ACC112 (cell line): ENCODE measurements around the gene CHRNB1.

ENCODE experiments used
- H2AFZ ChIP-seq: fragments of 200-600 bp; sonication (generic); one replicate; pipeline ENCODE4 v1.6.0; 2017; ENCODE audit warnings: antibody characterized with exemption, low read length; ENCODE audit not compliant: unreplicated experiment
- H3K27ac ChIP-seq: fragments of 200-600 bp; sonication (generic); 2 replicates; pipeline ENCODE4 v1.5.1; 2014; ENCODE audit warnings: low read depth, mild to moderate bottlenecking, antibody characterized with exemption, low read length, moderate library complexity
- H3K27me3 ChIP-seq: fragments of 200-600 bp; sonication (generic); 2 replicates; pipeline ENCODE4 v1.6.1; 2014; ENCODE audit warnings: mild to moderate bottlenecking, antibody characterized with exemption, low read length, moderate library complexity, mixed read lengths; ENCODE audit not compliant: insufficient read depth
- H3K36me3 ChIP-seq: fragments of 200-600 bp; sonication (generic); 2 replicates; pipeline ENCODE4 v1.6.1; 2016; ENCODE audit warnings: mild to moderate bottlenecking, antibody characterized with exemption, low read length, moderate library complexity, mixed read lengths; ENCODE audit not compliant: insufficient read depth
- H3K4me1 ChIP-seq: fragments of 200-600 bp; sonication (generic); one replicate; pipeline ENCODE4 v1.6.1; 2016; ENCODE audit warnings: low read length, mixed read lengths; ENCODE audit not compliant: insufficient read depth, unreplicated experiment, control insufficient read depth
- H3K4me3 ChIP-seq: fragments of 200-600 bp; sonication (generic); 2 replicates; pipeline ENCODE4 v1.5.1; 2014; ENCODE audit warnings: mild to moderate bottlenecking, low read depth, low read length
- H3K79me2 ChIP-seq: fragments of 200-600 bp; sonication (generic); one replicate; pipeline ENCODE4 v1.6.0; 2016; ENCODE audit warnings: low read length; ENCODE audit not compliant: control insufficient read depth, unreplicated experiment, insufficient read depth

CHRNB1 gene

DNA sequence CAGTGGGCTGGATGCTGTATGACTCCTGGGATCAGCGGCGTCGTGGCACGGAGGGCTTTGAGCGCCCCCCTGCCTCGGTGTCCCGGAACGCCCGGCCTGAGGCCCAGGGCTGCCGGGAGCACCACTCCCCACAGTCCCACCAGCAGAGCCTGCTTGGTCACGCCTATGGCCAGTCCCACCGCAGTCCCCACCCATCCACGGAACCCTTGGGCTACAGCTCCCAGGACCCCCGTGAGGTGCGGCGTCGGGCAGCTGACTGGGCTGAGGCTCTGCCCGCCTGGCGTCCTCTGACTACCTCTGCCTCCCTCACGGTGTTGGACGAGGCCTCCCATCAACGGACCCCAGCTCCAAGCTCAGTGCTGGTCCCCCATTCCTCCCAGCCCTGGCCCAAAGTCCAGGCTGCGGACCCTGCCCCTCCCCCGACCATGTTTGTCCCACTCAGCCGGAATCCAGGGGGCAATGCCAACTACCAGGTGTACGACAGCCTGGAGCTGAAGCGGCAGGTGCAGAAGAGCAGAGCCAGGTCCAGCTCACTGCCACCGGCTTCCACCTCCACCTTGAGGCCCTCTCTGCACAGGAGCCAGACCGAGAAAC is 17.9 kb upstream of the CHRNB1 start:
- no peaks in the 10 kb centered on the region for H3K27me3 ChIP-seq
- H3K27ac ChIP-seq = no peak overlapping the region
- no peak overlapping the region for H3K4me3 ChIP-seq
- no peak overlapping the region for H2AFZ ChIP-seq
- H3K79me2 ChIP-seq = no peaks in the 10 kb centered on the region
- no peaks in the 10 kb centered on the region for H3K4me1 ChIP-seq
- no peaks in the 10 kb centered on the region for H3K36me3 ChIP-seq

- Histone ChIP-seq H3K36me3 (no peaks in the 10 kb centered on the region), H3K4me1 (no peaks in the 10 kb centered on the region), H3K4me3 (no peak overlapping the region), H3K27me3 (no peaks in the 10 kb centered on the region), H2AFZ (no peak overlapping the region), H3K27ac (no peak overlapping the region), H3K79me2 (no peaks in the 10 kb centered on the region)
These were observed 17.3 kb upstream of the CHRNB1 start for GRCh38 chr17:7427549-7427948.

DNA sequence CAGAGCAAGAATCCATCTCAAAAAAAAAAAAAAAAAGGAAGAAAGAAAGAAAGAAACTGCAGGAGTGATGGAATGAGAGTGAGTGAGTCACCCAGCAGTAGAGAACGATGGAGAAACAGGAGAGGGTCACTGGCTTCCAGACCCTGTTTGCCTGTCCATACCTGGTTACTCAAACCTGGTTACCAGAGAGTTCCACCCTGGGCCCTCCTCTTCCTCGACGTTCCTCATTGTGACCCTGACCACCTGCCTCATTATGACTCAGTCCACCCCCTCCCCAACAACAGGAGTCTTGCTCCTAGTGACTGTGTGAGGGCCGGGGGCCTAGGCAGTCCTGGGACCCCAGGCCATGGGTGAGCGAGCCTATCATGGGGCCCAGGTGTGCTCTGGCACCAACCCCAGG is 16.3 kb upstream of the CHRNB1 start, which contains the start of gene SPEM3:
SPEM3 (plus strand) TSS at position 301 of the 400 bp plus-strand sequence; CDS start at position 347, 46 bp downstream.
- H3K79me2 ChIP-seq = no peaks in the 10 kb centered on the region
- H3K36me3 ChIP-seq = no peaks in the 10 kb centered on the region
- no peak within 1 kb of the TSS for H3K4me3 ChIP-seq
- H3K27ac ChIP-seq = no peak within 1 kb of the TSS
- no peaks in the 10 kb centered on the region for H3K27me3 ChIP-seq
- no peaks in the 10 kb centered on the region for H3K4me1 ChIP-seq
- H2AFZ ChIP-seq = no peak within 1 kb of the TSS

DNA sequence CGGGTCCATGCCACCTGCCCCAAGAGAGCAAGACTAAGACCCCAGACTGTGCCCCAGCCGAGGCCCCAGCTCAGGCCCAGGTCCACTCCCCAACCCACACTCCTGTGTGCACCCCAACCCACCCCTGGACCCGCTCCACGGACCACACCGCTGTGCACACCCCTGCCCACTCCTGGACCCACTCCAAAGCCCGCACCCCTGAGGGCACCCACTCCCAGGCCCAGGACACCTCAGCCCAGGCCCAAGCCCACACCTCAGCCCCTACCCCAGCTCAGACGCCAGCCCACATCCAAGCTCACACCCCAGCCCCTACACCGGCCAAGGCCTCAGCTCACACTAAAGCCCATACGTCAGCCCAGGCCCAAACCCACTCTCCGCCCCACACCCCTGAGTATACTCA is 15.1 kb upstream of the CHRNB1 start:
- H3K4me3 ChIP-seq = no peak overlapping the region
- no peak overlapping the region for H2AFZ ChIP-seq
- H3K27me3 ChIP-seq = no peaks in the 10 kb centered on the region
- H3K36me3 ChIP-seq = no peaks in the 10 kb centered on the region
- H3K79me2 ChIP-seq = no peaks in the 10 kb centered on the region
- no peaks in the 10 kb centered on the region for H3K4me1 ChIP-seq
- H3K27ac ChIP-seq = no peak overlapping the region

DNA sequence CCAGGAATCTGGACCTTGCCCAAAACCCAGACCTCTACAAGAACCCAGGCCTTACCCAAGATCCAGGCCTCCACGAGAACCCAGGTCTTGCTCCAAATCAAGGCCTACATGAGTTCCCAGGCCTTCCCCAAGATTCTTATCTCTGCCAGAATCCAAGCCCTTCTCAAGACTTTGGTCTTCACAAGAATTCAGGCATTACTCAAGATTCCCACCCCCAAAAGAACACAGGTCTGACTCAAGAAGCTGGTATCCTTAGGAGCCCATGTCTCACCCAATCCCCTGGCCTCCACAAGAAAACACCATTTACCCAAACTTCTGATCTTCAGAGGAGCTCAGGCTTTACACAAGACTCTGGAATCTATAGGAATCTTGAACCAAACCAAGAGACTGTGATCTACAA is 13.6 kb upstream of the CHRNB1 start:
- Histone ChIP-seq H3K79me2 (no peaks in the 10 kb centered on the region), H3K27ac (no peak overlapping the region), H3K27me3 (no peaks in the 10 kb centered on the region), H3K36me3 (no peaks in the 10 kb centered on the region), H3K4me1 (no peaks in the 10 kb centered on the region), H3K4me3 (no peak overlapping the region), H2AFZ (no peak overlapping the region)

DNA sequence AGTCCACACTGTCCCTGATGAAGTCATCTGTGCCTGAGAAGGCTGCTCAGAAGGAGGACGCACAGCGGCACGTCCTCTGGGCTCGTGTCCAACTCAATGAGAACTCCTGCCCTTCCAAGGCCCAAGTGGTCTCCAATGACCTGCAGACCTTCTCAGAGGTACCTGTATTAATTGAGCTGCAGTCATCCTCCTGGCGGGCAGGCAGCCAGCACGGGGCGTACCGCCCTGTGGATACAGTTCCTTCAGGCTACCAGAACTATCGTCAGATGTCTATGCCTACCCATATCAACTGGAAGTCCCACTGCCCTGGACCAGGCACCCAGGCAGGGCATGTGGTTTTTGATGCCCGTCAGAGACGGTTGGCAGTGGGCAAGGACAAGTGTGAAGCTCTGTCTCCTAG is 12.6 kb upstream of the CHRNB1 start:
- Histone ChIP-seq H3K27ac (no peak overlapping the region), H3K36me3 (no peaks in the 10 kb centered on the region), H3K27me3 (no peaks in the 10 kb centered on the region), H3K4me1 (peaks cover 2% of the 10 kb centered on the region), H3K4me3 (no peak overlapping the region), H2AFZ (no peak overlapping the region), H3K79me2 (no peaks in the 10 kb centered on the region)

GRCh38 chr17:7435676-7436555 is 8.9 kb upstream of the CHRNB1 start:
- Histone ChIP-seq H2AFZ (peak overlapping the region; percentile 73), H3K4me3 (peak overlapping the region; percentile 74), H3K4me1 (peaks cover 9% of the 10 kb centered on the region), H3K27me3 (peaks cover 16% of the 10 kb centered on the region), H3K79me2 (no peaks in the 10 kb centered on the region), H3K36me3 (no peaks in the 10 kb centered on the region), H3K27ac (no peak overlapping the region)

GRCh38 chr17:7436556-7437368 is 8.1 kb upstream of the CHRNB1 start:
- Histone ChIP-seq H2AFZ (peak overlapping the region; percentile 33), H3K27ac (no peak overlapping the region), H3K4me3 (peak overlapping the region; percentile 74)

DNA sequence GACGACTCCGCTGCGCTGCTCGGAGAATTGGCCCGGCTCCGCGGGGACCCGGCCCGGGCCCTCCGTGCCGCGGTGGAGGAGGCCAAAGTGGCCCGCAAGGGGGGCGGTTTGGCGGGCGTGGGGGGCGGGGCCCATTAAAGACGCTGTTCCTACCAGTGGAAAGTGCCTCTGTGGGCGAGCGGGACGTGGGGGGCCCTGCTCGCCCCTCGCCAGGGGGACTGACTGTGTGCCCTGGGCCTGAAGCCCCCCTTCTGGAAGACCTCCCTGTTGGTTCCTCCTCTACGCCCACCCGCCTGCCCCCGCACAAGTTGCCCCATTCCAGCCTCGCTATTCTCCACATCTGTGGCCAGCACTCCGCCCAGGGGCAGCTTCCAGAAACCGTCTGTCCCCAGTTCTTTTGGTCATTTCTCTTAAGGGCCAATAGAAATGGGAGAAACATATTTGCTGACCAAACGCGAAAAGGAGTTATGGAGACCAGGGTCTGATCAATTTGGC is 7.4 kb upstream of the CHRNB1 start:
- Histone ChIP-seq H3K27ac (no peak overlapping the region), H3K79me2 (no peaks in the 10 kb centered on the region), H3K4me3 (peak overlapping the region; percentile 74), H3K36me3 (no peaks in the 10 kb centered on the region), H2AFZ (no peak overlapping the region), H3K4me1 (peaks cover 9% of the 10 kb centered on the region), H3K27me3 (peaks cover 16% of the 10 kb centered on the region)

More at GRCh38 chr17:7436556-7437368, 8.1 kb upstream of the CHRNB1 start:
- no peaks in the 10 kb centered on the region for H3K36me3 ChIP-seq
- no peaks in the 10 kb centered on the region for H3K79me2 ChIP-seq
- H3K27me3 ChIP-seq = peaks cover 16% of the 10 kb centered on the region
- H3K4me1 ChIP-seq = peaks cover 9% of the 10 kb centered on the region

DNA sequence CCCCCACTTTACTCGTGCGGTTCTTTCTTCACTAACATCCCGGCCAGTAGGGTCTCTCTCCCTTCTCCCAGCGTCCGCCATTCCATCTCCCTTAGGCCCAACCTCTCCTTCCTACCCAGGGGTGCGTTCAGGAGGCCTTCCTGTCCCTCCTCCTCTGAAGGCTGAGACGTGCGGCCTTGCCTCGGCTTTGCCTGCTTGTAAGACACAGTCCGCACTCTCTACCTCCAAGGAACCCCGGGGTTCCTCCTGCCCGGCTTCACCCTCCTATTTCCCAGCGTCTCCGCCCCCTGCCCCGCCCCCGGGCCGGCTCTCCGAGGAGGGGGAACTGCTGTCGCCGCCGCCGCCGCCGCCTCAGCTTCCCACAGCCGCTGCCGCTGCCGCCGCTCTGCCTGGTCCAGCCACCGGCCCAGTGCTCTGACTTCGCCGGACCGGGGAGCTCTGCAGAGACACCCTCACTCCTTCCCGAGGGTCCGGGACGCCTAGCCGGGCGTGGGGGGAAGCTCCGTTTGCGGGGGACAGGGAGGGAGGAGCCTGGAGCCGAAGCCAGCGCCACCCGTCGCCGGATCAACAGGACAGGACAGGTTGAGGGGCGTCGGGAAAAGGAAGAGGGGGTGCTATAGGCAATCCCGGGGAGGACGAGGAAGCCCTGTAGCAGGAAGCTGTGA is 6.8 kb upstream of the CHRNB1 start:
- H2AFZ ChIP-seq = no peak overlapping the region
- no peak overlapping the region for H3K27ac ChIP-seq
- H3K36me3 ChIP-seq = no peaks in the 10 kb centered on the region
- peaks cover 16% of the 10 kb centered on the region for H3K27me3 ChIP-seq
- peak overlapping the region; percentile 74 for H3K4me3 ChIP-seq
- H3K4me1 ChIP-seq = peaks cover 9% of the 10 kb centered on the region
- no peaks in the 10 kb centered on the region for H3K79me2 ChIP-seq
